HepG2 (cell line): Measurements from ENCODE around the gene ADGRD1. TPM values are rescaled to one million over a fixed set of nuclear protein-coding genes. Genes with fewer than 3 reads are reported as not detected.

ENCODE experiments used
- ATAC-seq: fragments of 200-7000 bp; cut with Tn5 transposase; 3 replicates; pipeline ENCODE4 v1.9.1; 2020; ENCODE audit warnings: mild to moderate bottlenecking, moderate library complexity
- BruUV-seq: library from RNA; stranded (reverse); fragments of 400-500 nt; replicated peaks from 2 replicates; lab custom pipeline; 2021; lab: Mats Ljungman, UMichigan
- CTCF ChIA-PET: fragments of 300-600 bp; formaldehyde crosslinking; extraction: SDS; loops from one replicate; lab custom pipeline; 2021; ENCODE audit warnings: low total read pairs, inconsistent platforms, low intra/inter-chr PET ratio; lab: Yijun Ruan, JAX
- POLR2A ChIA-PET: fragments of 350-600 bp; sonication (Branson Sonifier 250); formaldehyde crosslinking; loops from one replicate; lab custom pipeline; 2020; ENCODE audit warnings: antibody characterized with exemption, inconsistent platforms; lab: Yijun Ruan, JAX
- DNase-seq: peaks from one replicate; pipeline ENCODE4 v3.0.0-alpha.2; 2015; ENCODE audit warnings: low spot score
- FAIRE-seq: peaks from 3 replicates; lab custom pipeline; 2011; peaks lifted over from hg19 to GRCh38; lab: Jason Lieb, UNC
- H2AFZ ChIP-seq: one replicate; pipeline ENCODE4 v1.6.1; 2011; ENCODE audit warnings: low read length, inconsistent platforms
- H3K27ac ChIP-seq: fragments of 300-600 bp; 3 replicates; pipeline ENCODE4 v1.8.0; 2011; ENCODE audit warnings: mixed run types, mild to moderate bottlenecking, mixed read lengths, low read length, inconsistent platforms; ENCODE audit not compliant: insufficient read depth; ENCODE audit errors: extremely low read length
- H3K27me3 ChIP-seq, 2 experiments: fragments of 200-600 bp in 1 of 2; 2 replicates in 1 of 2; 3 replicates in 1 of 2; pipeline versions ENCODE4 v1.6.0 to v1.8.0; 2011; ENCODE audit warnings: low read length in 2 of 2, mild to moderate bottlenecking in 2 of 2, moderate library complexity in 2 of 2, inconsistent platforms in 1 of 2; ENCODE audit not compliant: insufficient read depth in 2 of 2, control insufficient read depth in 1 of 2
- H3K36me3 ChIP-seq, 2 experiments: fragments of 200-600 bp in 1 of 2; replicated peaks in 1 of 2; 2 replicates in 1 of 2; 3 replicates in 1 of 2; pipeline versions ENCODE4 v1.5.1 to v1.8.0; 2011; ENCODE audit warnings: low read length in 2 of 2, inconsistent platforms in 1 of 2; ENCODE audit not compliant: insufficient read depth in 2 of 2, control insufficient read depth in 1 of 2
- H3K4me1 ChIP-seq: 2 replicates; pipeline ENCODE4 v1.5.1; 2012; ENCODE audit warnings: low read length, inconsistent platforms; ENCODE audit not compliant: insufficient read depth
- H3K4me2 ChIP-seq: 2 replicates; pipeline ENCODE4 v1.6.0; 2011; ENCODE audit warnings: low read depth, low read length, inconsistent platforms
- H3K4me3 ChIP-seq, 3 experiments: fragments of 200-600 bp in 1 of 3; sonication (generic), shearing (Covaris generic) in 1 of 3; replicated peaks in 1 of 3; 2 replicates each; pipeline ENCODE4 v1.5.1; 2011 to 2016; ENCODE audit warnings: low read length in 3 of 3, inconsistent platforms in 2 of 3, low read depth in 2 of 3, mild to moderate bottlenecking in 2 of 3, control low read depth in 1 of 3, mixed read lengths in 1 of 3; ENCODE audit not compliant: insufficient read depth in 1 of 3
- H3K79me2 ChIP-seq: one replicate; pipeline ENCODE4 v1.6.1; 2011; ENCODE audit warnings: low read length, inconsistent platforms; ENCODE audit not compliant: insufficient read depth
- H3K9ac ChIP-seq: 2 replicates; pipeline ENCODE4 v1.6.0; 2011; ENCODE audit warnings: mild to moderate bottlenecking, low read depth, low read length, inconsistent platforms; ENCODE audit not compliant: insufficient read depth
- H3K9me3 ChIP-seq: 2 replicates; pipeline ENCODE4 v1.5.1; 2012; ENCODE audit warnings: mild to moderate bottlenecking, low read length
- H4K20me1 ChIP-seq: 2 replicates; pipeline ENCODE4 v1.6.0; 2011; ENCODE audit warnings: inconsistent platforms, mild to moderate bottlenecking, low read length, moderate library complexity; ENCODE audit not compliant: insufficient read depth
- ARNTL ChIP-seq: sonication (generic); formaldehyde crosslinking; IDR thresholded peaks from 2 replicates; pipeline ENCODE4 v1.4.0; 2020; ENCODE audit warnings: mild to moderate bottlenecking, missing genetic modification reagents
- PHF20 ChIP-seq: sonication (generic); formaldehyde crosslinking; IDR thresholded peaks from 2 replicates; pipeline ENCODE4 v1.5.0; 2020; ENCODE audit warnings: mild to moderate bottlenecking, missing genetic modification reagents
- SP2 ChIP-seq: sonication (generic); formaldehyde crosslinking; IDR thresholded peaks from 2 replicates; pipeline ENCODE4 v1.5.1; 2020; ENCODE audit warnings: mild to moderate bottlenecking, missing genetic modification reagents
- ZNF441 ChIP-seq: sonication (generic); formaldehyde crosslinking; IDR thresholded peaks from 2 replicates; pipeline ENCODE4 v1.7.0; 2021; ENCODE audit warnings: missing genetic modification reagents, borderline replicate concordance
- ZNF768 ChIP-seq: sonication (generic); formaldehyde crosslinking; IDR thresholded peaks from 2 replicates; pipeline ENCODE4 v1.4.0; 2020; ENCODE audit warnings: missing genetic modification reagents
- WGBS: methylation state at CpG from one replicate; pipeline ENCODE4 v1.1.6; 2017; ENCODE audit warnings: low lambda C conversion rate; 5-methylcytosine and 5-hydroxymethylcytosine counted together
- in situ Hi-C: cut with HindIII; loops from 2 replicates; pipeline ENCODE4 v1.10.0; 2017; ENCODE audit warnings: low pct_unique_long_range_greater_than_20kb; ENCODE audit not compliant: extremely low pct_ligation_motif_present
- intact Hi-C: fragments of 100-400 bp; cut with micrococcal nuclease; formaldehyde crosslinking; loops from one replicate; pipeline ENCODE4 v1.10.0; 2022; ENCODE audit not compliant: unreplicated experiment
- polyA plus RNA-seq, 8 experiments: library from polyadenylated mRNA; depleted of rRNA in 3 of 8; stranded (reverse) in 7 of 8; unstranded in 1 of 8; fragments of >200 nt; fragmentation: Illumina TruSeq in 4 of 8; extraction: Trizol in 4 of 8; gene quantifications; 2 replicates each; pipeline versions ENCODE4 v1.2.1 to v1.2.3, GENCODE V29; 2011 to 2016; ENCODE audit warnings: low read depth in 4 of 8, missing spikeins in 1 of 8, mixed read lengths in 1 of 8; ENCODE audit not compliant: insufficient read depth in 1 of 8
- total RNA-seq, 5 experiments: library from RNA; depleted of rRNA; stranded (reverse); fragments of >200 nt; fragmentation: Illumina TruSeq; extraction: Trizol; gene quantifications; 2 replicates each; pipeline ENCODE4 v1.2.3, GENCODE V29; 2016; ENCODE audit warnings: low read depth in 1 of 5
- TF ChIP-seq, protein P1 (sequence below): sonication (generic); formaldehyde crosslinking; IDR thresholded peaks from 2 replicates; pipeline ENCODE4 v1.5.1; 2020; ENCODE audit warnings: mild to moderate bottlenecking, missing genetic modification reagents, moderate library complexity

Gene ADGRD1
- total and polyA plus RNA-seq, 2 of the 13 experiments (the other 11 are each of a cell fraction or from before 2014, with no cell fraction given) = 0.46 to 12.4 TPM

DNA sequence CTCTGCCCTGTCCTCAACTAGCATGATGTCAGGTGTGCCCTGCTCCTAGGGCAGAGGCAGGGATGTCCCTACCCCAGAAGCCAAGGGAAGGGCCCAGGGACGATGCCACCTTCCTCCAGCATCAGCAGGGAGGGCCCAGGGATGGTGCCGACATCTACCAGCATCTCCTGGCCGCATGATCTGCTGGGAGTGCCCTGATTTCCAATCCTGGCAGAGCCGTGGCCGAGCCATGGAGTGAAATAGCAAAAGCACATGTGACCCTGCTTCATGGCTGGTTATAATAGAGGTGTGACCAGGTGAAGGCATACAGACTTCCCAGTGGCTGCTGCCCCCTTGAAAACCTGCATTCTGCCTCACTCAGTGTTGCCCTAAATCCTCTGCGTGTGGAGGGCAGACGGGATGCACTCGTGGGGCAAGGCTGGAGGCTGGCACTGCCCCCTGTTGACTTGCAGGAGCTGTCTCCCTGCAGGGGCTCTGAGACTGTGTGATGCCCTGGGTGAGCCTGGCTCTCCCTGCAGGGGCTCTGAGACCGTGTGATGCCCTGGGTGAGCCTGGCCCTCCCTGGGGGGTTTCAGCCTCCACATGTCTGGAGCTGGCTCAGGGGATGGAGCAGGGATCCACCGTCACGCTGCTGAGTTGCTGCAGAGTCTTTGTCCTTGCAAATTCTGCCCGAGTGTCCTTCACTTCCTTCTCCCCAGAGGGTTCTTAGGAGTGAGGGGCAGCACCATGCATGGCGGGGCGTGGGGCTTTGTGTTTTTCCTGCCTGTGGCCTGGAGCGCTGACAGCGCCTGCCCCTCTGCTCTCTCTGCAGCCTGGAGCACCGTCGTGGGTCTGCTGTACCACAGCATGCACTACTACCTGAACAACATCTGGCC, 51.7 kb downstream of the ADGRD1 start (continued):
- TF ChIP-seq PHF20 (CRISPR knock-in tag) = no peak
- TF ChIP-seq ARNTL (CRISPR knock-in tag) = no peak
- no peak for TF ChIP-seq SP2 (CRISPR knock-in tag)

DNA sequence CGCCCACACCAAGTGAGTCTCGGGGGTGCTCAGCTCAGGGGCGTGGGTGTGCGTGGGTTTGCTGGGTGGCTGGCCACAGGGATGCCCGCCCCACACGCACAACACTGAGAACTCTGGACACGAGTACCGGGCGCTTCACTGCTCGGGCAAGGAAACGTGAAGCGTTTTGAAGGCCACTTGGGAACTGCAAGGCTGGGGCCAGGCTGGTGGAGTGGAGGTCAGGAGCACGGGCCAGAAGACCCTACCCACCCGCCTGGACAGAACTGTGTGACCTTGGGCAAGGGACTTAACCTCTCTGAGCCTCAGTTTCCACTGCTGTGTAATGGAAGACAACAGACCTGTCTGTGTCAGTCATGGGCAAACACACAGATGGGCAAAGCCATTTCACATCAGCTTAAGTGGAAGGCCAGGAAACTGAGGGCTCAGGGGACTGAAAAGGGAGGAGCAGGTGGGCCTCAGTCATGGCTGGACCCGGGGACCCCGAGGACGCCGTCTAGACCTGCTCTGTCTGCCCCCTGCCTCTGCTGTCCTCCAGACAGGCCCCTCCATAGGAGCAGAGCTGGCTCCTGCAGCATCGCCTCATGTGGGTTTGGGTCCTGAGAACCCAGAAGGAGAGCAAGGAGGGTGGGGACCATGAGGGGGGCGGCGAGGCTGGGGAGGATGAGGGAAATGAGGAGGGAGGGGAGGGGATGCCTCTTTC, 52.5 kb downstream of the ADGRD1 start:
- FAIRE-seq (no peak), DNase-seq (no peak), ATAC-seq (no peak)
- H3K4me2 ChIP-seq = no peak overlapping the region
- no peaks in the 10 kb centered on the region for H3K27me3 ChIP-seq
- ChIA-PET POLR2A (interaction anchor here (1.9 kb wide), 1 partner anchor 22 kb away, joined by 8 read pairs; no protein-coding TSS in a partner anchor), CTCF (no interaction called here)
- no peaks in the 10 kb centered on the region for H3K79me2 ChIP-seq
- no peak overlapping the region for H3K27ac ChIP-seq
- peaks cover 51% of the 10 kb centered on the region for H3K4me1 ChIP-seq
- H2AFZ ChIP-seq = no peak overlapping the region
- BruUV-seq = no TSS peak
- intact Hi-C loops = no loop called here
- 94% methylated on average over 19 of the region's 21 CpGs for WGBS
- H3K9ac ChIP-seq = no peak overlapping the region
- in situ Hi-C loops = no loop called here
- no peaks in the 10 kb centered on the region for H3K9me3 ChIP-seq
- TF ChIP-seq, protein P1, sequence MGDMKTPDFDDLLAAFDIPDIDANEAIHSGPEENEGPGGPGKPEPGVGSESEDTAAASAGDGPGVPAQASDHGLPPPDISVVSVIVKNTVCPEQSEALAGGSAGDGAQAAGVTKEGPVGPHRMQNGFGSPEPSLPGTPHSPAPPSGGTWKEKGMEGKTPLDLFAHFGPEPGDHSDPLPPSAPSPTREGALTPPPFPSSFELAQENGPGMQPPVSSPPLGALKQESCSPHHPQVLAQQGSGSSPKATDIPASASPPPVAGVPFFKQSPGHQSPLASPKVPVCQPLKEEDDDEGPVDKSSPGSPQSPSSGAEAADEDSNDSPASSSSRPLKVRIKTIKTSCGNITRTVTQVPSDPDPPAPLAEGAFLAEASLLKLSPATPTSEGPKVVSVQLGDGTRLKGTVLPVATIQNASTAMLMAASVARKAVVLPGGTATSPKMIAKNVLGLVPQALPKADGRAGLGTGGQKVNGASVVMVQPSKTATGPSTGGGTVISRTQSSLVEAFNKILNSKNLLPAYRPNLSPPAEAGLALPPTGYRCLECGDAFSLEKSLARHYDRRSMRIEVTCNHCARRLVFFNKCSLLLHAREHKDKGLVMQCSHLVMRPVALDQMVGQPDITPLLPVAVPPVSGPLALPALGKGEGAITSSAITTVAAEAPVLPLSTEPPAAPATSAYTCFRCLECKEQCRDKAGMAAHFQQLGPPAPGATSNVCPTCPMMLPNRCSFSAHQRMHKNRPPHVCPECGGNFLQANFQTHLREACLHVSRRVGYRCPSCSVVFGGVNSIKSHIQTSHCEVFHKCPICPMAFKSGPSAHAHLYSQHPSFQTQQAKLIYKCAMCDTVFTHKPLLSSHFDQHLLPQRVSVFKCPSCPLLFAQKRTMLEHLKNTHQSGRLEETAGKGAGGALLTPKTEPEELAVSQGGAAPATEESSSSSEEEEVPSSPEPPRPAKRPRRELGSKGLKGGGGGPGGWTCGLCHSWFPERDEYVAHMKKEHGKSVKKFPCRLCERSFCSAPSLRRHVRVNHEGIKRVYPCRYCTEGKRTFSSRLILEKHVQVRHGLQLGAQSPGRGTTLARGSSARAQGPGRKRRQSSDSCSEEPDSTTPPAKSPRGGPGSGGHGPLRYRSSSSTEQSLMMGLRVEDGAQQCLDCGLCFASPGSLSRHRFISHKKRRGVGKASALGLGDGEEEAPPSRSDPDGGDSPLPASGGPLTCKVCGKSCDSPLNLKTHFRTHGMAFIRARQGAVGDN (CRISPR knock-in tag) = peak; percentile 28; the same call in 1 of the 2 replicates
- no peak for TF ChIP-seq ZNF441
- TF ChIP-seq ZNF768 (CRISPR knock-in tag) = peak; percentile 49; the same call in 1 of the 2 replicates
- no peaks in the 10 kb centered on the region; a peak in 1 of 5 replicates for H3K36me3 ChIP-seq
- no peak overlapping the region for H3K4me3 ChIP-seq
- H4K20me1 ChIP-seq = no peaks in the 10 kb centered on the region
